ENCODE measurements around the gene ANKRD31. TPM values are rescaled to one million over a fixed set of nuclear protein-coding genes. Genes with fewer than 3 reads are reported as not detected.

The ANKRD31 gene
- total RNA-seq, 4 donors from 2014 or later = 0.16 TPM; not detected in 3

DNA sequence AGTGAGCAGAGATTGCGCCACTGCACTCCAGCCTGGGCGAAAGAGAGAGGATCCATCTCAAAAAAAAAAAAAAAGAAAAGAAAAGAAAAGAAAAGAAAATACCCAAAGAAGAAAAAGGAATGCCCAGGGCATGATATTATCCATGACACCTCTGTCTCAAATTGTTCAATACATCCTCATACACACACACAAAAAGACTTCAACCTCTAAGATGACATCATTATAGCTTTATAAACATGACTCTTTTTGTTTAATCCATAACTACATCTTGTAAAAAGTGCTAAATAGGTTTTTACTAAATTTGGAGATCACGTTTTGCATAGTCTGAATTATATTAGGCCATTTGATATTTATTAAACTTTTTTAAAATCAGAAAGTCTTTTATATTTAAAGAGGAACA, 33.1 kb downstream of the ANKRD31 start:
- Histone ChIP-seq H3K36me3 (no peaks in the 10 kb centered on the region), H3K27ac (no peak overlapping the region), H3K27me3 (no peaks in the 10 kb centered on the region), H3K9me3 (no peaks in the 10 kb centered on the region), H3K4me3 (no peak overlapping the region), H3K4me1 (no peaks in the 10 kb centered on the region)
- no peak for DNase-seq
- TF ChIP-seq POLR2AphosphoS5 (IDR thresholded peaks at IDR 0.05) (no peak), EP300 (IDR thresholded peaks at IDR 0.05; ENCODE audit: low read depth) (no peak), POLR2A (IDR thresholded peaks at IDR 0.05) (no peak)
- TF ChIP-seq, protein P1, sequence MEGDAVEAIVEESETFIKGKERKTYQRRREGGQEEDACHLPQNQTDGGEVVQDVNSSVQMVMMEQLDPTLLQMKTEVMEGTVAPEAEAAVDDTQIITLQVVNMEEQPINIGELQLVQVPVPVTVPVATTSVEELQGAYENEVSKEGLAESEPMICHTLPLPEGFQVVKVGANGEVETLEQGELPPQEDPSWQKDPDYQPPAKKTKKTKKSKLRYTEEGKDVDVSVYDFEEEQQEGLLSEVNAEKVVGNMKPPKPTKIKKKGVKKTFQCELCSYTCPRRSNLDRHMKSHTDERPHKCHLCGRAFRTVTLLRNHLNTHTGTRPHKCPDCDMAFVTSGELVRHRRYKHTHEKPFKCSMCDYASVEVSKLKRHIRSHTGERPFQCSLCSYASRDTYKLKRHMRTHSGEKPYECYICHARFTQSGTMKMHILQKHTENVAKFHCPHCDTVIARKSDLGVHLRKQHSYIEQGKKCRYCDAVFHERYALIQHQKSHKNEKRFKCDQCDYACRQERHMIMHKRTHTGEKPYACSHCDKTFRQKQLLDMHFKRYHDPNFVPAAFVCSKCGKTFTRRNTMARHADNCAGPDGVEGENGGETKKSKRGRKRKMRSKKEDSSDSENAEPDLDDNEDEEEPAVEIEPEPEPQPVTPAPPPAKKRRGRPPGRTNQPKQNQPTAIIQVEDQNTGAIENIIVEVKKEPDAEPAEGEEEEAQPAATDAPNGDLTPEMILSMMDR (IDR thresholded peaks at IDR 0.05) = no peak
- intact Hi-C loops (cut with DNase I; ENCODE audit: low total_unique reads) (no loop called here), in situ Hi-C loops (cut with MboI; ENCODE audit: low pct_ligation_motif_present in 1 of 4, low pct_unique_long_range_greater_than_20kb in 1 of 4, low sequenced_read_pairs in 3 of 4) (no loop called here)
- WGBS, 2 donors (ENCODE audit: low coverage in 1 of 2) = 82 to 84% methylated on average over 3 of the region's 3 CpGs

DNA sequence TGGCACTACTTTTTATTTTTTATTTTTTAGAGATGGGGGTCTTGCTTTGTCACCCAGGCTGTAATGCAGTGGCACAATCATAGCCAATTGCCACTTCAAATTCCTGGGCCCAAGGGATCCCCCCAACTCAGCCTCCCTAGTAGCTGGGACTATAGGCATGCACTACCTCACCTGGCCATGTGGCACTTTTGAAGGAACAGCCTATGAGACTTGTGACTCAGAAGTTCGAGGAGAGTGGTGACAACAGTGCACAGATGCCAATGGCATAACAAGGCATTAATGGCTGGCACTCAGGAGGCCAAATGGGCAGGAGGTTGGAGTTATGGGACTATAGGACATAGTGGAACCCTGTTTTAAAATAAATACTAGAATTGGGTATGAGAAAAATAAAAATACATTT, 33.7 kb downstream of the ANKRD31 start:
- H3K9me3 ChIP-seq = no peaks in the 10 kb centered on the region
- H3K4me1 ChIP-seq = no peaks in the 10 kb centered on the region
- intact Hi-C loops (cut with DNase I; ENCODE audit: low total_unique reads) = no loop called here
- H3K36me3 ChIP-seq = no peaks in the 10 kb centered on the region
- in situ Hi-C loops (cut with MboI; ENCODE audit: low pct_ligation_motif_present in 1 of 4, low pct_unique_long_range_greater_than_20kb in 1 of 4, low sequenced_read_pairs in 3 of 4) = no loop called here
- WGBS, 2 donors (ENCODE audit: low coverage in 1 of 2) = 92% methylated on average over 1 of the region's 1 CpG; no CpG with 5 or more reads in 1 of the 2 donors
- no peak overlapping the region for H3K27ac ChIP-seq
- TF ChIP-seq EP300 (IDR thresholded peaks at IDR 0.05; ENCODE audit: low read depth) = no peak
- no peak for TF ChIP-seq POLR2AphosphoS5 (IDR thresholded peaks at IDR 0.05)
- no peak for TF ChIP-seq POLR2A (IDR thresholded peaks at IDR 0.05)
- TF ChIP-seq, protein P1 (IDR thresholded peaks at IDR 0.05) = no peak
- no peaks in the 10 kb centered on the region for H3K27me3 ChIP-seq
- no peak for DNase-seq
- no peak overlapping the region for H3K4me3 ChIP-seq

DNA sequence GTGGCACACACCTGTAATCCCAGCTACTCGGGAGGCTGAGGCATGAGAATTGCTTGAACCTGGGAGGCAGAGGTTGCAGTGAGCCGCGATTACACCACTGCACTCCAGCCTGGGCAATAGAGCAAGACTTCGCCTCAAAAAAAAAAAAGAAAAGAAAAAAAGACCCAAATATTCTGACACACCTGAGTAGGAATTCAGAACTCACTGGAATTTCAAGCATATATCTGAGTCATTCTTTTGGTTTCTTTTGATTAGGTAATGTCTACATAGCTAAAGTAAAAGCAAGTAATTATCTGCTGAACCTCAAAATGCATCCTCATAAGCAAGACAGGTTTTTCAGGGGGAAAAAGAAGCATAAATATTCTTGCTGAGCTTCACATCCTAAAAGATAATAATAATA, 35.9 kb downstream of the ANKRD31 start:
- DNase-seq = no peak
- intact Hi-C loops (cut with DNase I; ENCODE audit: low total_unique reads) = no loop called here
- 83 to 85% methylated on average over 4 of the region's 4 CpGs for WGBS, 2 donors (ENCODE audit: low coverage in 1 of 2)
- in situ Hi-C loops (cut with MboI; ENCODE audit: low pct_ligation_motif_present in 1 of 4, low pct_unique_long_range_greater_than_20kb in 1 of 4, low sequenced_read_pairs in 3 of 4) = no loop called here
- no peaks in the 10 kb centered on the region for H3K4me1 ChIP-seq
- no peaks in the 10 kb centered on the region for H3K27me3 ChIP-seq
- H3K27ac ChIP-seq = no peak overlapping the region
- H3K36me3 ChIP-seq = no peaks in the 10 kb centered on the region
- TF ChIP-seq, protein P1 (IDR thresholded peaks at IDR 0.05) = no peak
- TF ChIP-seq POLR2AphosphoS5 (IDR thresholded peaks at IDR 0.05) (no peak), EP300 (IDR thresholded peaks at IDR 0.05; ENCODE audit: low read depth) (no peak), POLR2A (IDR thresholded peaks at IDR 0.05) (no peak)
- no peak overlapping the region for H3K4me3 ChIP-seq
- no peaks in the 10 kb centered on the region for H3K9me3 ChIP-seq

DNA sequence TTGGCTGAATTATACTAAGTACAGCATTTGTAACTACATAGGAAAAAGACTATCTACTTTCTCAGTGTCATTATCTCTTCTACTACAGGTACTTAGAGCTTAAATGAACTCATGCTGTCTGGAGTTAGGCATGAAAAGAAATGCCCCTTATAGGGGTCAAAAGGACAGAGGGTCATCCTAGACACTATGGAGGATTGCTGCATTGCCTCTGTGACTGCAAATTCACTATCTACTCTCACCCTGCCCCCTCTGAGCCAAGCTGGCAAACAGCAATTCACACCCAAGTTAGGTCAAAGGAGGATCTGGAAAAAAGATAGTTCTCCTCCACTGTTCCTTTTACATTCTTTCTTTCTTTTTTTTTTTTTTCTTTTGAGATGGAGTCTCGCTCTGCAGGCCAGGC, 36.7 kb downstream of the ANKRD31 start:
- no peak overlapping the region for H3K4me3 ChIP-seq
- no peak for DNase-seq
- in situ Hi-C loops (cut with MboI; ENCODE audit: low pct_ligation_motif_present in 1 of 4, low pct_unique_long_range_greater_than_20kb in 1 of 4, low sequenced_read_pairs in 3 of 4) (no loop called here), intact Hi-C loops (cut with DNase I; ENCODE audit: low total_unique reads) (no loop called here)
- H3K27ac ChIP-seq = no peak overlapping the region
- no peak for TF ChIP-seq EP300 (IDR thresholded peaks at IDR 0.05; ENCODE audit: low read depth)
- TF ChIP-seq, protein P1 (IDR thresholded peaks at IDR 0.05) = no peak
- TF ChIP-seq POLR2AphosphoS5 (IDR thresholded peaks at IDR 0.05) = no peak
- TF ChIP-seq POLR2A (IDR thresholded peaks at IDR 0.05) = no peak
- 86 to 95% methylated on average over 1 of the region's 1 CpG for WGBS, 2 donors (ENCODE audit: low coverage in 1 of 2)
- H3K36me3 ChIP-seq = no peaks in the 10 kb centered on the region
- H3K4me1 ChIP-seq = no peaks in the 10 kb centered on the region
- no peaks in the 10 kb centered on the region for H3K9me3 ChIP-seq
- H3K27me3 ChIP-seq = no peaks in the 10 kb centered on the region
